Kidney (tissue), 14 donors: Measurements from ENCODE around the gene MRPL33. TPM values are rescaled to one million over a fixed set of nuclear protein-coding genes. Genes with fewer than 3 reads are reported as not detected.

Experiments used
- DNase-seq, 5 donors: peaks; one replicate each; pipeline ENCODE4 v3.0.0-alpha.2; 2013 to 2020
- FAIRE-seq: peaks from 2 replicates; lab custom pipeline; 2012; peaks lifted over from hg19 to GRCh38; lab: Jason Lieb, UNC
- H3K27ac ChIP-seq, 2 donors: one replicate each; pipeline ENCODE4 v1.7.0; 2013; ENCODE audit warnings: low read depth in 2 of 2, low read length in 2 of 2, inconsistent platforms in 1 of 2
- H3K27me3 ChIP-seq: one replicate; pipeline ENCODE4 v1.7.1; 2013; ENCODE audit warnings: low read length, inconsistent platforms; ENCODE audit not compliant: control insufficient read depth, insufficient read depth
- H3K36me3 ChIP-seq, 3 donors: one replicate each; pipeline versions ENCODE4 v1.7.0 to v1.7.1; 2013; ENCODE audit warnings: low read length in 3 of 3, control low read depth in 1 of 3, inconsistent platforms in 1 of 3; ENCODE audit not compliant: insufficient read depth in 3 of 3, control insufficient read depth in 2 of 3
- H3K4me1 ChIP-seq, 3 donors: one replicate each; pipeline versions ENCODE4 v1.7.0 to v1.7.1; 2013; ENCODE audit warnings: low read length in 3 of 3, inconsistent platforms in 1 of 3, low read depth in 1 of 3; ENCODE audit not compliant: control insufficient read depth in 2 of 3, insufficient read depth in 2 of 3
- H3K4me3 ChIP-seq, 3 donors: one replicate each; pipeline versions ENCODE4 v1.7.0 to v1.8.1; 2013; ENCODE audit warnings: low read length in 3 of 3, control low read depth in 1 of 3, inconsistent platforms in 1 of 3
- H3K9ac ChIP-seq, 3 donors: one replicate each; pipeline versions ENCODE4 v1.7.0 to v1.7.1; 2013; ENCODE audit warnings: low read length in 3 of 3, control low read depth in 1 of 3, inconsistent platforms in 1 of 3
- H3K9me3 ChIP-seq, 3 donors: one replicate each; pipeline versions ENCODE4 v1.7.0 to v1.7.1; 2013; ENCODE audit warnings: low read length in 3 of 3, control low read depth in 1 of 3, inconsistent platforms in 1 of 3; ENCODE audit not compliant: control insufficient read depth in 2 of 3, insufficient read depth in 1 of 3
- CTCF ChIP-seq: IDR thresholded peaks from 3 replicates; pipeline ENCODE4 v1.5.1; 2012; ENCODE audit warnings: mild to moderate bottlenecking, moderate library complexity, borderline replicate concordance; ENCODE audit not compliant: insufficient read depth; ENCODE audit errors: extremely low read depth
- intact Hi-C: fragments of 100-400 bp; cut with DNase I; formaldehyde crosslinking; loops from one replicate; pipeline ENCODE4 v1.11.1; 2022
- polyA plus RNA-seq: library from polyadenylated mRNA; stranded (reverse); fragments of 350-450 nt; fragmentation: Illumina TruSeq; extraction: RNeasy Lipid Tissue Mini Kit (QIAGEN cat#74804); gene quantifications from one replicate; pipeline ENCODE4 v1.2.3, GENCODE V29; 2014; ENCODE audit warnings: low read depth, low replicate concordance; ENCODE audit not compliant: insufficient read depth
- total RNA-seq: library from RNA; stranded (reverse); fragmentation: NEBNext Ultra II Directional; extraction: Animal tissue kit (Norgen Biotek cat#: 25700); gene quantifications from one replicate; pipeline ENCODE4 v1.2.1, GENCODE V29; 2021
- donor health status: control.
- donor health status: control.
- donor health status: control.
- donor health status: control.
- donor health status: control.
- donor health status: DM: yes; HTN: yes; CAD: no.
- donor health status: Normal renal cell carcinoma (clear cell type).

The MRPL33 gene
- total and polyA plus RNA-seq, 2 donors from 2014 or later = 107 to 312 TPM

GRCh38 chr2:27805180-27805579 lies 33.7 kb downstream of the MRPL33 start:
- Histone ChIP-seq H3K9ac (no peak overlapping the region), H3K4me3 (no peak overlapping the region), H3K36me3 (no peaks in the 10 kb centered on the region), H3K27me3 (no peaks in the 10 kb centered on the region), H3K27ac (no peak overlapping the region), H3K4me1 (peaks cover 0 to 7% (median 0%) of the 10 kb centered on the region in 3 donors), H3K9me3 (no peaks in the 10 kb centered on the region)
- no peak for TF ChIP-seq CTCF
- no peak for DNase-seq
- FAIRE-seq = no peak
- intact Hi-C loops = no loop called here

- FAIRE-seq = no peak
- intact Hi-C loops = no loop called here
- TF ChIP-seq CTCF = no peak
- H3K27ac ChIP-seq = peak overlapping the region; percentile 65 to 74
- no peaks in the 10 kb centered on the region for H3K27me3 ChIP-seq
- DNase-seq = peak in 2 of 5 donors; percentile 62 to 64
- peaks cover 0 to 7% (median 0%) of the 10 kb centered on the region in 3 donors for H3K4me1 ChIP-seq
- no peak overlapping the region for H3K9ac ChIP-seq
- H3K36me3 ChIP-seq = no peaks in the 10 kb centered on the region
- H3K9me3 ChIP-seq = no peaks in the 10 kb centered on the region
- H3K4me3 ChIP-seq = no peak overlapping the region
Observed at GRCh38 chr2:27806311-27807059, 35.0 kb downstream of the MRPL33 start.

- Histone ChIP-seq H3K9ac (no peak overlapping the region), H3K36me3 (no peaks in the 10 kb centered on the region), H3K4me3 (no peak overlapping the region), H3K9me3 (no peaks in the 10 kb centered on the region), H3K27me3 (no peaks in the 10 kb centered on the region), H3K27ac (peak overlapping the region in 1 of 2 donors; percentile 74), H3K4me1 (peaks cover 0 to 7% (median 0%) of the 10 kb centered on the region in 3 donors)
- FAIRE-seq (no peak), DNase-seq (no peak)
- peak; percentile 37 for TF ChIP-seq CTCF
- intact Hi-C loops = no loop called here
Observed at GRCh38 chr2:27807476-27807875, 36.0 kb downstream of the MRPL33 start.
